ENCODE measurements around the gene PMAIP1. TPM values are rescaled to one million over a fixed set of nuclear protein-coding genes. Genes with fewer than 3 reads are reported as not detected.

PMAIP1 gene
- total RNA-seq, 4 donors from 2014 or later = 11.8 to 34.3 (median 20.8) TPM

DNA sequence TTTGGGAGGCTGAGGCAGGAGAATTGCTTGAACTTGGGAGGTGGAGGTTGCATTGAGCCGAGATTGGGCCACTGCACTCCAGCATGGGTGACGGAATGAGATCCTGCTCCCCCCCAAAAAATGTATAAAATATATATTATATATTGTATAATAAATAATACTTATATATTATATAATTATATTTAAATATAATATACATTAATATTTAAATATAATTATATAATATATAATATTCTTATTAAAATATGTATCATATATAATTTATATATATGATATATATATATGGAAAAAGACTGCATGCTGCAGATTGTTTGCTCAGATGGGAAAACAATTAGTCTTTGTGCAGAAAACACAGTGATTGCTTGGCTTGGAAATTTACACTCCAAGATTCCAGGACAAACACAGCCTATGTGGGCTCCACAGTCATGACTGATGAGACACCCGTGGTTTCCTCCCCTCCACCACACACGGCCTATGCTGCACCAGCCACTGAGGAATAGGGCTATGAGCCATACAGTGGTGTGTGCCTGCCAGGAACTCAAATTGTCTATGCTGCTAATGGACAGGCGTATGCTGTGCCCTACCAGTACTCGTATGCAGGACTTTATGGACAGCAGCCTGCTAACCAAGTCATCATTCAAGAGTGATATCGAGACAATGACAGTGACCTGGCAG is 30.0 kb downstream of the PMAIP1 start:
- peak in 1 of 2 donors; percentile 40 for DNase-seq (ENCODE audit: low spot score in 2 of 2)
- H3K4me3 ChIP-seq (ENCODE audit: low read depth, poor library complexity, severe bottlenecking) = no peak overlapping the region
- TF ChIP-seq POLR2A (IDR thresholded peaks at IDR 0.05) = no peak
- TF ChIP-seq, protein P1, sequence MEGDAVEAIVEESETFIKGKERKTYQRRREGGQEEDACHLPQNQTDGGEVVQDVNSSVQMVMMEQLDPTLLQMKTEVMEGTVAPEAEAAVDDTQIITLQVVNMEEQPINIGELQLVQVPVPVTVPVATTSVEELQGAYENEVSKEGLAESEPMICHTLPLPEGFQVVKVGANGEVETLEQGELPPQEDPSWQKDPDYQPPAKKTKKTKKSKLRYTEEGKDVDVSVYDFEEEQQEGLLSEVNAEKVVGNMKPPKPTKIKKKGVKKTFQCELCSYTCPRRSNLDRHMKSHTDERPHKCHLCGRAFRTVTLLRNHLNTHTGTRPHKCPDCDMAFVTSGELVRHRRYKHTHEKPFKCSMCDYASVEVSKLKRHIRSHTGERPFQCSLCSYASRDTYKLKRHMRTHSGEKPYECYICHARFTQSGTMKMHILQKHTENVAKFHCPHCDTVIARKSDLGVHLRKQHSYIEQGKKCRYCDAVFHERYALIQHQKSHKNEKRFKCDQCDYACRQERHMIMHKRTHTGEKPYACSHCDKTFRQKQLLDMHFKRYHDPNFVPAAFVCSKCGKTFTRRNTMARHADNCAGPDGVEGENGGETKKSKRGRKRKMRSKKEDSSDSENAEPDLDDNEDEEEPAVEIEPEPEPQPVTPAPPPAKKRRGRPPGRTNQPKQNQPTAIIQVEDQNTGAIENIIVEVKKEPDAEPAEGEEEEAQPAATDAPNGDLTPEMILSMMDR (IDR thresholded peaks at IDR 0.05) = no peak
- 66 to 79% methylated on average over 6 to 7 of the region's 7 CpGs for WGBS, 2 donors
- intact Hi-C loops (cut with DNase I; ENCODE audit: low total_unique reads) = no loop called here

DNA sequence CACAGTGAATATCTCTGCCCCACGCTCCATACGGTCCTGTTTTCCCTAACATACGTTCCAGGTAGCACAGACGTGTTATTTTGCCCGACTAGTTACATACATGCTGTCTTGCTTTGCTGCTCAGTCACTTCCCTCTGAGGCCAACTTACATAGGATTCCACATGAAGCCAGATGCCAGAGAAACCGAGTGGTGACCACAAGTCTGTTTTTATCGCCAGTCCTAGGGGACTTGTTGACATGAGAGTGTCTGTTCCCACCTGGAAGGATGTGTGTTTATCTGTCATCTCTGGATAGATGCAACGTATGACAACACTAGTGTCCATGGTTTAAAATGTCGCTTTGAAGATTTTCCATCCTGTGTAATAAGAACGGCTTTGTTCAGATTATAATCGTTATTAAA is 32.6 kb downstream of the PMAIP1 start:
- WGBS, 2 donors = 78 to 80% methylated on average over 11 of the region's 11 CpGs
- peak in 1 of 2 donors; percentile 25 for DNase-seq (ENCODE audit: low spot score in 2 of 2)
- intact Hi-C loops (cut with DNase I; ENCODE audit: low total_unique reads) = no loop called here
- no peak for TF ChIP-seq POLR2A (IDR thresholded peaks at IDR 0.05)
- TF ChIP-seq, protein P1 (IDR thresholded peaks at IDR 0.05) = no peak
- H3K4me3 ChIP-seq (ENCODE audit: low read depth, poor library complexity, severe bottlenecking) = no peak overlapping the region

GRCh38 chr18:59938676-59939075 is 38.9 kb downstream of the PMAIP1 start:
- TF ChIP-seq, protein P1 (IDR thresholded peaks at IDR 0.05) = no peak

DNA sequence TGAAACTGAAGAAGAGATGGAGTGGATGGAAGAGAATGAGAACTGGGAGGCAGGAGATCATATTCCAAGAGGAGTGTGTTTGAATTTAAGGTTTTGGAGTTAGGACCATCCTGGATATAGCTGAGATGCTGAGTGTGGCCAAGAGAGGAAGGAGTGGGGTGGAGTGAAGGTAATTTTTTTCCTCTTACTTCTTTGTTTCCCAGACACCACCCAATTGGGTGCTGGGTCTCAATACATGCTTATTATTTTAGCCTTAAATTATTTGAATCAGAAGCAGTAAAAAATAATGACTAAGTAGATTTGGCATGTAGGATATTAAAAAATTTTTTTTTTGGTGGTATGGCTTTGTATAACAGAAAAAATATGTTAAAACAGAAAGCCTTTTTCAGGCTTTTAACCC is 39.3 kb downstream of the PMAIP1 start:
- no peak for TF ChIP-seq POLR2A (IDR thresholded peaks at IDR 0.05)
- TF ChIP-seq, protein P1 (IDR thresholded peaks at IDR 0.05) = no peak
- DNase-seq (ENCODE audit: low spot score in 2 of 2) = no peak
- H3K4me3 ChIP-seq (ENCODE audit: low read depth, poor library complexity, severe bottlenecking) = no peak overlapping the region
- intact Hi-C loops (cut with DNase I; ENCODE audit: low total_unique reads) = no loop called here

More at GRCh38 chr18:59938676-59939075, 38.9 kb downstream of the PMAIP1 start:
- 85 to 88% methylated on average over 4 of the region's 4 CpGs for WGBS, 2 donors
- DNase-seq (ENCODE audit: low spot score in 2 of 2) = no peak
- intact Hi-C loops (cut with DNase I; ENCODE audit: low total_unique reads) = no loop called here
- H3K4me3 ChIP-seq (ENCODE audit: low read depth, poor library complexity, severe bottlenecking) = no peak overlapping the region

DNA sequence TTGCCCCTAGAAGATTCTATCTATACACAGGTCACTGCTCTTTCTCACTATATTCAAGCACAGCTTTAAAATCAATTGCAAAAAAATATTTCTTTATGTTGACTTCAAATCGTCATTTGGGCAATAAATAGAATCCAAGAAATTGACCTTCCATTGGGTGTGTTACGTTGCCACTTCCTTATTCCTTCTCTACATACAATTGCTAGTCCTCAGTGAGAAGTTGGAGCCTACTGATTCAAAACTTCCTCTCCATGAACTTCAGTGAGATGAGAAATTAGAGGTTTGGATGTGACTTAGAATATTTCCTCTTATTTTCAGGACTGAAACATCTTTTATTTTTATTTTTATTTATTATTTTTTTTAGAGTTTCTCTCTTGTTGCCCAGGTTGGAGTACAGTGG is 40.3 kb downstream of the PMAIP1 start:
- DNase-seq (ENCODE audit: low spot score in 2 of 2) = no peak
- TF ChIP-seq POLR2A (IDR thresholded peaks at IDR 0.05) = no peak
- intact Hi-C loops (cut with DNase I; ENCODE audit: low total_unique reads) = no loop called here
- 65 to 85% methylated on average over 2 of the region's 2 CpGs for WGBS, 2 donors
- no peak overlapping the region for H3K4me3 ChIP-seq (ENCODE audit: low read depth, poor library complexity, severe bottlenecking)

DNA sequence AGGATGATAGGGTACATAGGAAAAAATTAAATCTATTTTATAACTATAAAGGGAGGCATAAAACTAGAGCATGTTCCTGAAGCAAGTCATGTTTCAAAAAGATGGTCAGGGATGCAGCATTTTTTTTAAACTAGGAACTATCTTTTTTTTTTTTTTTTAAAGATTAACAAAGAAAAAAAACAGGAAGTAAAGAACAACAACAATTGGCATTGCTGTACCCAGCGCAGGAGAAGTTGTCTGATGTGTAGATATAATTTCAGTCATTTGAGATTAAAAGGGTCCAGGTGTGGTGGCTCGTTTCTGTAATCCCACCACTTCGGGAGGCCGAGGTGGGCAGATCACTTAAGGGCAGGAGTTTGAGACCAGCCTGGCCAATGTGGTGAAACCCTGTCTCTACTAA is 41.5 kb downstream of the PMAIP1 start:
- 75 to 81% methylated on average over 4 of the region's 4 CpGs for WGBS, 2 donors
- H3K4me3 ChIP-seq (ENCODE audit: low read depth, poor library complexity, severe bottlenecking) = no peak overlapping the region
- TF ChIP-seq, protein P1 (IDR thresholded peaks at IDR 0.05) = no peak
- no peak for TF ChIP-seq POLR2A (IDR thresholded peaks at IDR 0.05)
- DNase-seq (ENCODE audit: low spot score in 2 of 2) = no peak
- intact Hi-C loops (cut with DNase I; ENCODE audit: low total_unique reads) = no loop called here
